ENCODE results near the gene RNF38.

GRCh38 chr9:36320466-36320865 lies 79.6 kb downstream of the RNF38 start:
- TF ChIP-seq POLR2A (IDR thresholded peaks at IDR 0.05) (no peak), CTCF (IDR thresholded peaks at IDR 0.05) (no peak), POLR2AphosphoS5 (IDR thresholded peaks at IDR 0.05; ENCODE audit: insufficient read depth in 1 of 2, low read depth in 1 of 2) (no peak)

Measured in vagina (tissue), 2 donors.